ENCODE measurements around the gene ERBIN. TPM values are rescaled to one million over a fixed set of nuclear protein-coding genes. Genes with fewer than 3 reads are reported as not detected.
A peak's percentile ranks its signal among the peaks of the same experiment; 100 is the strongest.
"Not testable (repeated sequence)": the region's sequence is repeated elsewhere in the genome, so short reads cannot be mapped to it uniquely, and the experiment has no call there.

The ERBIN gene
- total RNA-seq, result 96.1 TPM

GRCh38 chr5:65926276-65926783, at the start of gene ERBIN:
ERBIN (plus strand) TSS chr5:65926575; CDS start chr5:65992719, 66,144 bp downstream.
- ATAC-seq (peak; percentile 82), DNase-seq (ENCODE audit: low spot score) (peak; percentile 90)
- intact Hi-C loops (cut with DNase I), result no loop called here

GRCh38 chr5:65876970-65877369, 49.4 kb upstream of the ERBIN start:
- DNase-seq (ENCODE audit: low spot score) (no peak), ATAC-seq (no peak)
- intact Hi-C loops (cut with DNase I), result no loop called here

- intact Hi-C loops (cut with DNase I); ATAC-seq; DNase-seq (ENCODE audit: low spot score): not testable (repeated sequence)
These were observed 46.6 kb upstream of the ERBIN start for GRCh38 chr5:65879668-65880256.

GRCh38 chr5:65880496-65881072, 45.8 kb upstream of the ERBIN start:
- no peak for ATAC-seq
- intact Hi-C loops (cut with DNase I), result no loop called here
- no peak for DNase-seq (ENCODE audit: low spot score)

GRCh38 chr5:65882278-65882677, 44.1 kb upstream of the ERBIN start:
- no peak for DNase-seq (ENCODE audit: low spot score)
- intact Hi-C loops (cut with DNase I), result no loop called here
- ATAC-seq, result no peak

GRCh38 chr5:65883461-65883860, 42.9 kb upstream of the ERBIN start:
- DNase-seq (ENCODE audit: low spot score), result no peak
- intact Hi-C loops (cut with DNase I), result no loop called here
- no peak for ATAC-seq

GRCh38 chr5:65886387-65886786, 40.0 kb upstream of the ERBIN start:
- intact Hi-C loops (cut with DNase I), result no loop called here
- no peak for DNase-seq (ENCODE audit: low spot score)
- no peak for ATAC-seq

GRCh38 chr5:65892024-65892423, 34.4 kb upstream of the ERBIN start:
- intact Hi-C loops (cut with DNase I); DNase-seq (ENCODE audit: low spot score); ATAC-seq: not testable (repeated sequence)

GRCh38 chr5:65892801-65893200, 33.6 kb upstream of the ERBIN start:
- intact Hi-C loops (cut with DNase I), result no loop called here
- ATAC-seq (no peak), DNase-seq (ENCODE audit: low spot score) (no peak)

GRCh38 chr5:65893749-65894430, 32.5 kb upstream of the ERBIN start:
- ATAC-seq (no peak), DNase-seq (ENCODE audit: low spot score) (no peak)
- intact Hi-C loops (cut with DNase I), result no loop called here

GRCh38 chr5:65895891-65896290, 30.5 kb upstream of the ERBIN start:
- intact Hi-C loops (cut with DNase I), result no loop called here
- ATAC-seq (no peak), DNase-seq (ENCODE audit: low spot score) (no peak)

- intact Hi-C loops (cut with DNase I), result no loop called here
- ATAC-seq (no peak), DNase-seq (ENCODE audit: low spot score) (no peak)
These were observed 25.6 kb upstream of the ERBIN start for GRCh38 chr5:65900746-65901145.

- DNase-seq (ENCODE audit: low spot score) (no peak), ATAC-seq (no peak)
- intact Hi-C loops (cut with DNase I), result no loop called here
These were observed 24.3 kb upstream of the ERBIN start for GRCh38 chr5:65902104-65902503.

GRCh38 chr5:65903581-65903980, 22.8 kb upstream of the ERBIN start:
- intact Hi-C loops (cut with DNase I), result no loop called here
- no peak for DNase-seq (ENCODE audit: low spot score)
- ATAC-seq, result no peak

- intact Hi-C loops (cut with DNase I), result no loop called here
- ATAC-seq, result no peak
- no peak for DNase-seq (ENCODE audit: low spot score)
These were observed 20.1 kb upstream of the ERBIN start for GRCh38 chr5:65906256-65906655.

GRCh38 chr5:65907135-65907534, 19.2 kb upstream of the ERBIN start:
- intact Hi-C loops (cut with DNase I), result no loop called here
- ATAC-seq (no peak), DNase-seq (ENCODE audit: low spot score) (no peak)

- intact Hi-C loops (cut with DNase I), result no loop called here
- ATAC-seq (no peak), DNase-seq (ENCODE audit: low spot score) (no peak)
These were observed 15.7 kb upstream of the ERBIN start for GRCh38 chr5:65910711-65911110.

- intact Hi-C loops (cut with DNase I), result no loop called here
- no peak for DNase-seq (ENCODE audit: low spot score)
- no peak for ATAC-seq
These were observed 14.1 kb upstream of the ERBIN start for GRCh38 chr5:65912311-65912710.

- ATAC-seq (peak; percentile 93), DNase-seq (ENCODE audit: low spot score) (no peak)
- intact Hi-C loops (cut with DNase I), result no loop called here
These were observed 12.9 kb upstream of the ERBIN start for GRCh38 chr5:65913519-65913918.

- ATAC-seq (no peak), DNase-seq (ENCODE audit: low spot score) (no peak)
- intact Hi-C loops (cut with DNase I), result no loop called here
These were observed 11.7 kb upstream of the ERBIN start for GRCh38 chr5:65914641-65915196.
